HCT116 (cell line): ENCODE data around the gene LMAN1L. TPM values are rescaled to one million over a fixed set of nuclear protein-coding genes. Genes with fewer than 3 reads are reported as not detected.

Experiments
- ATAC-seq: fragments of 200-7000 bp; cut with Tn5 transposase; 2 replicates; pipeline ENCODE4 v1.9.1; 2020; ENCODE audit warnings: mild to moderate bottlenecking, moderate library complexity
- BruUV-seq: library from RNA; stranded (reverse); fragments of 400-500 nt; replicated peaks from 2 replicates; lab custom pipeline; 2021; lab: Mats Ljungman, UMichigan
- CTCF ChIA-PET: fragments of 300-600 bp; sonication (Branson Sonifier 250); formaldehyde crosslinking; loops from one replicate; lab custom pipeline; 2021; ENCODE audit warnings: antibody characterized with exemption; lab: Charles Lee
- POLR2A ChIA-PET: fragments of 300-600, 350-600 bp; sonication (Branson Sonifier 250); formaldehyde crosslinking; loops from one replicate; lab custom pipeline; 2021; ENCODE audit warnings: antibody characterized with exemption; lab: Charles Lee
- RAD21 ChIA-PET, 2 experiments: fragments of 300-600 bp; sonication (Branson Sonifier 250); formaldehyde crosslinking; loops; one replicate each; lab custom pipeline; 2023; ENCODE audit warnings: low total read pairs in 2 of 2; ENCODE audit not compliant: uncharacterized antibody in 2 of 2, unreplicated experiment in 2 of 2, low non-redundant PET in 1 of 2; lab: Charles Lee
- DNase-seq: peaks from one replicate; pipeline ENCODE4 v3.0.0-alpha.2; 2010; ENCODE audit warnings: low read depth, low spot score
- H2AFZ ChIP-seq: fragments of 200-600 bp; shearing (Covaris generic), sonication (generic); 2 replicates; pipeline ENCODE4 v1.6.1; 2017; ENCODE audit warnings: low read depth, mixed run types, mixed read lengths, antibody characterized with exemption, low read length; ENCODE audit not compliant: poor library complexity, severe bottlenecking
- H3K27ac ChIP-seq: 2 replicates; pipeline ENCODE4 v1.5.1; 2012; ENCODE audit warnings: low read depth, low read length
- H3K27me3 ChIP-seq: fragments of 200-600 bp; sonication (generic); 2 replicates; pipeline ENCODE4 v1.6.1; 2016; ENCODE audit warnings: mixed run types, low read length, mixed read lengths; ENCODE audit not compliant: insufficient read depth
- H3K36me3 ChIP-seq, 2 experiments: fragments of 200-500 bp in 1 of 2; fragments of 200-600 bp in 1 of 2; sonication (Bioruptor generic) in 1 of 2; sonication (generic) in 1 of 2; 2 replicates each; pipeline versions ENCODE4 v1.5.1 to v1.6.1; 2014 to 2016; ENCODE audit warnings: low read length in 2 of 2, inconsistent platforms in 1 of 2, mixed read lengths in 1 of 2, mixed run types in 1 of 2; ENCODE audit not compliant: insufficient read depth in 2 of 2, control insufficient read depth in 1 of 2
- H3K4me1 ChIP-seq, 2 experiments: fragments of 200-600 bp in 1 of 2; sonication (generic) in 1 of 2; 2 replicates each; pipeline versions ENCODE4 v1.5.1 to v1.6.1; 2012 to 2017; ENCODE audit warnings: low read length in 2 of 2, inconsistent platforms in 1 of 2, mild to moderate bottlenecking in 1 of 2, mixed read lengths in 1 of 2, mixed run types in 1 of 2, moderate library complexity in 1 of 2; ENCODE audit not compliant: insufficient read depth in 2 of 2, control insufficient read depth in 1 of 2
- H3K4me2 ChIP-seq: fragments of 200-600 bp; sonication (generic); 2 replicates; pipeline ENCODE4 v1.6.1; 2017; ENCODE audit warnings: mixed run types, low read length, mixed read lengths
- H3K4me3 ChIP-seq, 2 experiments: fragments of 200-600 bp in 1 of 2; sonication (generic) in 1 of 2; replicated peaks in 1 of 2; 2 replicates each; pipeline ENCODE4 v1.5.1; 2011 to 2016; ENCODE audit warnings: low read length in 2 of 2, control low read depth in 1 of 2, low read depth in 1 of 2, mild to moderate bottlenecking in 1 of 2, mixed read lengths in 1 of 2, mixed run types in 1 of 2
- H3K79me2 ChIP-seq: fragments of 200-600 bp; sonication (generic); 2 replicates; pipeline ENCODE4 v1.6.1; 2017; ENCODE audit warnings: mild to moderate bottlenecking, mixed run types, low read length, moderate library complexity, mixed read lengths; ENCODE audit not compliant: insufficient read depth
- H3K9ac ChIP-seq: fragments of 200-600 bp; sonication (generic); 2 replicates; pipeline ENCODE4 v1.6.1; 2016; ENCODE audit warnings: low read length, mixed read lengths
- H3K9me2 ChIP-seq: fragments of 200-600 bp; sonication (generic), shearing (Covaris generic); 2 replicates; pipeline ENCODE4 v1.6.1; 2017; ENCODE audit warnings: mixed run types, mild to moderate bottlenecking, moderate library complexity; ENCODE audit not compliant: insufficient read depth
- H3K9me3 ChIP-seq, 2 experiments: fragments of 200-500 bp in 1 of 2; fragments of 200-600 bp in 1 of 2; sonication (Bioruptor generic) in 1 of 2; sonication (generic) in 1 of 2; 2 replicates each; pipeline ENCODE4 v1.6.1; 2014 to 2017; ENCODE audit warnings: low read length in 2 of 2, mixed read lengths in 2 of 2, inconsistent platforms in 1 of 2, low read depth in 1 of 2, mild to moderate bottlenecking in 1 of 2, mixed run types in 1 of 2, moderate library complexity in 1 of 2; ENCODE audit not compliant: control insufficient read depth in 1 of 2, insufficient read depth in 1 of 2
- H4K20me1 ChIP-seq: fragments of 200-600 bp; sonication (generic), shearing (Covaris generic); 2 replicates; pipeline ENCODE4 v1.6.1; 2017; ENCODE audit warnings: mixed run types, mild to moderate bottlenecking, moderate library complexity; ENCODE audit not compliant: insufficient read depth
- CEBPB ChIP-seq: IDR thresholded peaks from 2 replicates; pipeline ENCODE4 v1.6.1; 2012; ENCODE audit warnings: low read depth
- EGR1 ChIP-seq: IDR thresholded peaks from 2 replicates; pipeline ENCODE4 v1.6.1; 2012; ENCODE audit warnings: low read depth
- ELF1 ChIP-seq: IDR thresholded peaks from 2 replicates; pipeline ENCODE4 v1.6.1; 2012; ENCODE audit warnings: low read depth, borderline replicate concordance
- EZH2phosphoT487 ChIP-seq: fragments of 200-600 bp; IDR thresholded peaks from 2 replicates; pipeline ENCODE4 v1.6.1; 2018; ENCODE audit warnings: antibody characterized with exemption, borderline replicate concordance
- FOSL1 ChIP-seq: IDR thresholded peaks from 2 replicates; pipeline ENCODE4 v1.6.1; 2012; ENCODE audit warnings: low read depth
- POLR2A ChIP-seq: IDR thresholded peaks from 2 replicates; pipeline ENCODE4 v1.7.0; 2011; ENCODE audit warnings: borderline replicate concordance; ENCODE audit not compliant: insufficient read depth, insufficient read length; ENCODE audit errors: extremely low read depth
- SP1 ChIP-seq: IDR thresholded peaks from 2 replicates; pipeline ENCODE4 v1.6.1; 2012; ENCODE audit warnings: low read depth
- SRF ChIP-seq: IDR thresholded peaks from 2 replicates; pipeline ENCODE4 v1.6.1; 2012; ENCODE audit warnings: low read depth
- YY1 ChIP-seq: IDR thresholded peaks from 2 replicates; pipeline ENCODE4 v1.6.1; 2011; ENCODE audit warnings: low read length, low read depth, moderate library complexity, mild to moderate bottlenecking; ENCODE audit not compliant: insufficient replicate concordance; ENCODE audit errors: extremely low read depth
- intact Hi-C: fragments of 100-400 bp; cut with micrococcal nuclease; formaldehyde crosslinking; loops from 2 replicates; pipeline ENCODE4 v1.10.0; 2022
- total RNA-seq: library from RNA; stranded (reverse); gene quantifications from one replicate; pipeline ENCODE4 v1.2.1, GENCODE V29; 2021; ENCODE audit not compliant: unreplicated experiment
- TF ChIP-seq, protein P1 (sequence below): IDR thresholded peaks from 2 replicates; pipeline ENCODE4 v1.6.1; 2011; ENCODE audit warnings: mild to moderate bottlenecking, low read length, moderate library complexity; ENCODE audit not compliant: insufficient replicate concordance; ENCODE audit errors: extremely low read depth
- TF ChIP-seq, protein P2 (sequence below): IDR thresholded peaks from 2 replicates; pipeline ENCODE4 v1.6.1; 2012

The LMAN1L gene
- total RNA-seq, 1 experiment from 2014 or later, result 0.17 TPM

DNA sequence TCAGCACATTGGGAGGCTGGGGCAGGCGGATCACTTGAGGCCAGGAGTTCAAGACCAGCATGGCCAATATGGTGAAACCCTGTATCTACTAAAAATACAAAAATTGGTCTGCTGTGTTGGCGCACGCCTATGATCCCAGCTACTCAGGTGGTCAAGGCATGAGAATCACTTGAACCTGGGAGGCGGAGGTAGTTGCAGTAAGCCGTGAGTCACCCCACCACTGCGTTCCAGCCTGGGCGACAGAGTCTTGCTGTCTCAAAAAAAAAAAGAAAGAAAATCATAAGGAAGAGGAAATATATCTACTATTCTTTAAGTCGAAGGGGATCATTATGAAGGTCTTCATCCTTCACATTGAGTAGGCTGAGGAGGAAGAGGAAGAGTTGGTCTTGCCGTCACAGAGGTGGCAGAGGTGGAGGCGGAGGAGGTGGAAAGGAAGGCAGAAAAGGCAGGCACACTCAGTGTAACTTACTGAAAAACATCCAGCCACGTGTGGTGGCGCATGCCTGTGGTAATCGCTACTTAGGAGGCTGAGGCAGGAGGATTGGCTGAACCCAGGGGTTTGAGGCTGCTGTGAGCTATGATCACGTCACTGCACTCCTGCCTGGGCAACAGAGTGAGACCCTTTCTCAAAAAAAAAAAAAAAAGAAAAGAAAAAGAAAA is 16.5 kb upstream of the LMAN1L start:
- POLR2A ChIA-PET, result no interaction called here
- intact Hi-C loops, result no loop called here

More for the DNA sequence above, 16.5 kb upstream of the LMAN1L start:
- Histone ChIP-seq H3K79me2 (peaks cover 27% of the 10 kb centered on the region), H3K9me2 (no peaks in the 10 kb centered on the region), H2AFZ (no peak overlapping the region), H4K20me1 (peaks cover 9% of the 10 kb centered on the region; the same call in 1 of the 2 replicates), H3K4me2 (no peak overlapping the region), H3K27me3 (no peaks in the 10 kb centered on the region), H3K27ac (no peak overlapping the region), H3K4me1 (peaks cover 3 to 13% of the 10 kb centered on the region in 2 experiments; a peak in 3 of 4 replicates), H3K9me3 (no peaks in the 10 kb centered on the region), H3K4me3 (no peak overlapping the region), H3K9ac (no peak overlapping the region), H3K36me3 (peaks cover 1 to 15% of the 10 kb centered on the region in 2 experiments)
- no TSS peak for BruUV-seq
- RAD21 ChIA-PET, result no interaction called here
- ATAC-seq, result no peak
- DNase-seq, result no peak
- TF ChIP-seq SRF (no peak), FOSL1 (no peak), CEBPB (no peak), POLR2A (no peak), SP1 (no peak), EZH2phosphoT487 (no peak), ELF1 (no peak), EGR1 (no peak), YY1 (no peak)
- TF ChIP-seq, protein P1, sequence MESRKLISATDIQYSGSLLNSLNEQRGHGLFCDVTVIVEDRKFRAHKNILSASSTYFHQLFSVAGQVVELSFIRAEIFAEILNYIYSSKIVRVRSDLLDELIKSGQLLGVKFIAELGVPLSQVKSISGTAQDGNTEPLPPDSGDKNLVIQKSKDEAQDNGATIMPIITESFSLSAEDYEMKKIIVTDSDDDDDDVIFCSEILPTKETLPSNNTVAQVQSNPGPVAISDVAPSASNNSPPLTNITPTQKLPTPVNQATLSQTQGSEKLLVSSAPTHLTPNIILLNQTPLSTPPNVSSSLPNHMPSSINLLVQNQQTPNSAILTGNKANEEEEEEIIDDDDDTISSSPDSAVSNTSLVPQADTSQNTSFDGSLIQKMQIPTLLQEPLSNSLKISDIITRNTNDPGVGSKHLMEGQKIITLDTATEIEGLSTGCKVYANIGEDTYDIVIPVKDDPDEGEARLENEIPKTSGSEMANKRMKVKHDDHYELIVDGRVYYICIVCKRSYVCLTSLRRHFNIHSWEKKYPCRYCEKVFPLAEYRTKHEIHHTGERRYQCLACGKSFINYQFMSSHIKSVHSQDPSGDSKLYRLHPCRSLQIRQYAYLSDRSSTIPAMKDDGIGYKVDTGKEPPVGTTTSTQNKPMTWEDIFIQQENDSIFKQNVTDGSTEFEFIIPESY, result no peak
- TF ChIP-seq, protein P2, sequence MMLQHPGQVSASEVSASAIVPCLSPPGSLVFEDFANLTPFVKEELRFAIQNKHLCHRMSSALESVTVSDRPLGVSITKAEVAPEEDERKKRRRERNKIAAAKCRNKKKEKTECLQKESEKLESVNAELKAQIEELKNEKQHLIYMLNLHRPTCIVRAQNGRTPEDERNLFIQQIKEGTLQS, result no peak
- CTCF ChIA-PET, result interaction anchor here (1.9 kb wide), 1 partner anchor 8 kb away, joined by 6 read pairs; no protein-coding TSS in a partner anchor
